IMR-90 (cell line): Measurements from ENCODE around the gene MOV10. TPM values are rescaled to one million over a fixed set of nuclear protein-coding genes. Genes with fewer than 3 reads are reported as not detected.

Experiments
- ATAC-seq: fragments of 200-7000 bp; cut with Tn5 transposase; 2 replicates; pipeline ENCODE4 v1.9.1; 2020; ENCODE audit warnings: low read depth, mild to moderate bottlenecking, moderate library complexity
- BruUV-seq: library from RNA; stranded (reverse); fragments of 400-500 nt; replicated peaks from 2 replicates; lab custom pipeline; 2021; lab: Mats Ljungman, UMichigan
- CTCF ChIA-PET: fragments of 300-600 bp; formaldehyde crosslinking; extraction: SDS; loops from one replicate; lab custom pipeline; 2021; ENCODE audit warnings: antibody characterized with exemption; lab: Yijun Ruan, JAX
- POLR2A ChIA-PET: fragments of 300-600 bp; sonication (Branson Sonifier 250); formaldehyde crosslinking; loops from one replicate; lab custom pipeline; 2022; ENCODE audit warnings: antibody characterized with exemption; ENCODE audit not compliant: unreplicated experiment; lab: Charles Lee
- DNase-seq: peaks from one replicate; pipeline ENCODE4 v3.0.0; 2013
- H2AFZ ChIP-seq: replicated peaks from 2 replicates; pipeline ENCODE3; 2013; ENCODE audit warnings: low read length, mild to moderate bottlenecking; ENCODE audit not compliant: poor library complexity
- H2AK5ac ChIP-seq: 2 replicates; pipeline ENCODE4 v1.6.1; 2013; ENCODE audit warnings: low read depth, low read length, inconsistent platforms
- H2AK9ac ChIP-seq: replicated peaks from 2 replicates; pipeline ENCODE3; 2013; ENCODE audit warnings: mild to moderate bottlenecking, low read depth, low read length, moderate library complexity; ENCODE audit not compliant: poor library complexity
- H2BK120ac ChIP-seq: 2 replicates; pipeline ENCODE4 v1.6.1; 2013; ENCODE audit warnings: low read depth, low read length, inconsistent platforms
- H2BK15ac ChIP-seq: 3 replicates; pipeline ENCODE4 v1.6.1; 2013; ENCODE audit warnings: low read depth, low read length, inconsistent platforms
- H2BK20ac ChIP-seq: 2 replicates; pipeline ENCODE4 v1.6.1; 2013; ENCODE audit warnings: low read depth, mild to moderate bottlenecking, inconsistent platforms, low read length, moderate library complexity
- H2BK5ac ChIP-seq: 2 replicates; pipeline ENCODE4 v1.6.1; 2013; ENCODE audit warnings: mild to moderate bottlenecking, low read depth, low read length, inconsistent platforms; ENCODE audit not compliant: poor library complexity, severe bottlenecking
- H3K14ac ChIP-seq: replicated peaks from 2 replicates; pipeline ENCODE4 v1.6.1; 2013; ENCODE audit warnings: low read depth, low read length, inconsistent platforms
- H3K18ac ChIP-seq: 2 replicates; pipeline ENCODE4 v1.6.1; 2013; ENCODE audit warnings: low read depth, low read length, control low read depth
- H3K23ac ChIP-seq: 2 replicates; pipeline ENCODE4 v1.6.1; 2013; ENCODE audit warnings: low read depth, low read length, inconsistent platforms
- H3K27ac ChIP-seq: 2 replicates; pipeline ENCODE4 v1.5.1; 2013; ENCODE audit warnings: mild to moderate bottlenecking, control low read depth, low read length; ENCODE audit not compliant: insufficient read depth
- H3K27me3 ChIP-seq: 2 replicates; pipeline ENCODE4 v1.6.1; 2013; ENCODE audit warnings: low read length; ENCODE audit not compliant: control insufficient read depth, insufficient read depth
- H3K36me3 ChIP-seq: 2 replicates; pipeline ENCODE4 v1.6.1; 2013; ENCODE audit warnings: low read length, mixed read lengths; ENCODE audit not compliant: control insufficient read depth, insufficient read depth
- H3K4ac ChIP-seq: 2 replicates; pipeline ENCODE4 v1.6.1; 2013; ENCODE audit warnings: low read depth, low read length, inconsistent platforms
- H3K4me1 ChIP-seq: 2 replicates; pipeline ENCODE4 v1.6.1; 2013; ENCODE audit warnings: low read length, mixed read lengths; ENCODE audit not compliant: control insufficient read depth, insufficient read depth
- H3K4me2 ChIP-seq: 2 replicates; pipeline ENCODE4 v1.6.1; 2013; ENCODE audit warnings: low read depth, mild to moderate bottlenecking, control low read depth, low read length, moderate library complexity
- H3K4me3 ChIP-seq: 2 replicates; pipeline ENCODE4 v1.5.1; 2013; ENCODE audit warnings: low read depth, mild to moderate bottlenecking, control low read depth, low read length, moderate library complexity; ENCODE audit not compliant: insufficient read depth
- H3K56ac ChIP-seq: 2 replicates; pipeline ENCODE4 v1.6.1; 2013; ENCODE audit warnings: low read length, inconsistent platforms; ENCODE audit not compliant: insufficient read depth; ENCODE audit errors: extremely low read depth
- H3K79me1 ChIP-seq, 2 experiments: 2 replicates each; pipeline ENCODE4 v1.6.1; 2013; ENCODE audit warnings: low read length in 2 of 2, inconsistent platforms in 1 of 2, low read depth in 1 of 2
- H3K9ac ChIP-seq: 2 replicates; pipeline ENCODE4 v1.6.1; 2013; ENCODE audit warnings: low read depth, low read length, control low read depth
- H3K9me1 ChIP-seq: 2 replicates; pipeline ENCODE4 v1.6.1; 2013; ENCODE audit warnings: low read length, inconsistent platforms; ENCODE audit not compliant: insufficient read depth
- H3K9me3 ChIP-seq: 2 replicates; pipeline ENCODE4 v1.6.1; 2013; ENCODE audit warnings: low read length; ENCODE audit not compliant: control insufficient read depth, insufficient read depth
- H4K20me1 ChIP-seq: 2 replicates; pipeline ENCODE4 v1.6.1; 2013; ENCODE audit warnings: low read length, inconsistent platforms; ENCODE audit not compliant: insufficient read depth
- H4K5ac ChIP-seq: 2 replicates; pipeline ENCODE4 v1.6.1; 2013; ENCODE audit warnings: mild to moderate bottlenecking, low read depth, low read length, control low read depth
- H4K8ac ChIP-seq, 2 experiments: 2 replicates each; pipeline ENCODE4 v1.6.1; 2013; ENCODE audit warnings: low read depth in 2 of 2, low read length in 2 of 2, control low read depth in 1 of 2, inconsistent platforms in 1 of 2
- H4K91ac ChIP-seq: 2 replicates; pipeline ENCODE4 v1.6.1; 2013; ENCODE audit warnings: low read depth, low read length, inconsistent platforms; ENCODE audit not compliant: insufficient read depth
- BHLHE40 ChIP-seq: fragments of 150-350 bp; IDR thresholded peaks from 2 replicates; pipeline ENCODE4 v1.6.1; 2016; ENCODE audit warnings: mild to moderate bottlenecking, low read depth, low read length
- FOS ChIP-seq: fragments of 150-350 bp; IDR thresholded peaks from 2 replicates; pipeline ENCODE4 v1.6.1; 2016; ENCODE audit warnings: low read depth, low read length
- WGBS, 2 experiments: methylation state at CpG; one replicate each; pipeline versions ENCODE4 v1.1.5 to v1.1.7; 2013; ENCODE audit warnings: missing lambda C conversion rate in 2 of 2; ENCODE audit not compliant: insufficient read length in 1 of 2; ENCODE audit errors: extremely low coverage in 2 of 2; 5-methylcytosine and 5-hydroxymethylcytosine counted together
- dilution Hi-C: fragments of 300-500 bp; cut with HindIII; formaldehyde crosslinking; loops from one replicate; pipeline ENCODE4 v1.14.3; 2018; ENCODE audit warnings: low sequenced_read_pairs; ENCODE audit not compliant: unreplicated experiment
- in situ Hi-C: fragments of 300-500 bp; cut with MboI; formaldehyde crosslinking; loops from 3 replicates; pipeline ENCODE4 v1.14.3; 2019; ENCODE audit warnings: low sequenced_read_pairs, inconsistent platforms, mixed read lengths
- intact Hi-C: fragments of 100-400 bp; cut with micrococcal nuclease; formaldehyde crosslinking; loops from 2 replicates; pipeline ENCODE4 v1.10.0; 2022
- polyA plus RNA-seq, 3 experiments: library from polyadenylated mRNA; depleted of rRNA; stranded (reverse); fragments of >200 nt; gene quantifications; 2 replicates each; pipeline ENCODE4 v1.2.3, GENCODE V29; 2012; ENCODE audit warnings: low replicate concordance in 1 of 3
- total RNA-seq: library from RNA; depleted of rRNA; stranded (reverse); fragments of >200 nt; gene quantifications from 2 replicates; pipeline ENCODE4 v1.2.3, GENCODE V29; 2012

Gene MOV10
- total and polyA plus RNA-seq, 2 of the 4 experiments (the other 2 are of a cell fraction) = 36.7 to 103 TPM

GRCh38 chr1:112696578-112697314 lies 22.3 kb downstream of the MOV10 start:
- H3K36me3 ChIP-seq = peaks cover 78% of the 10 kb centered on the region
- H4K5ac ChIP-seq = no peak overlapping the region
- no peak overlapping the region for H3K4me2 ChIP-seq
- in situ Hi-C loops (no loop called here), dilution Hi-C loops (no loop called here), intact Hi-C loops (no loop called here)
- TF ChIP-seq BHLHE40 (no peak), FOS (no peak)
- WGBS, 2 experiments = 100% methylated on average over 3 of the region's 7 CpGs; no CpG with 5 or more reads in 1 of the 2 experiments
- H2BK120ac ChIP-seq = no peak overlapping the region
- ATAC-seq (no peak), DNase-seq (no peak)
- peaks cover 21% of the 10 kb centered on the region for H3K4me1 ChIP-seq
- peaks cover 3 to 38% of the 10 kb centered on the region in 2 experiments; a peak in 2 of 4 replicates for H3K79me1 ChIP-seq
- no peak overlapping the region for H3K4ac ChIP-seq
- H3K9ac ChIP-seq = no peak overlapping the region
- H3K18ac ChIP-seq = no peak overlapping the region
- no peak overlapping the region for H3K56ac ChIP-seq
- ChIA-PET POLR2A (no interaction called here), CTCF (no interaction called here)
- no peak overlapping the region for H4K8ac ChIP-seq
- H3K9me3 ChIP-seq = no peaks in the 10 kb centered on the region
- no peak overlapping the region for H2BK5ac ChIP-seq
- H4K20me1 ChIP-seq = peaks cover 14% of the 10 kb centered on the region
- H2AK5ac ChIP-seq = no peak overlapping the region
- no peak overlapping the region for H4K91ac ChIP-seq
- no peak overlapping the region for H2BK15ac ChIP-seq
- no peaks in the 10 kb centered on the region for H3K27me3 ChIP-seq
- BruUV-seq = no TSS peak
- H3K14ac ChIP-seq = no peak overlapping the region
- H3K4me3 ChIP-seq = no peak overlapping the region
- no peak overlapping the region for H2BK20ac ChIP-seq
- H3K23ac ChIP-seq = no peak overlapping the region
- no peak overlapping the region for H2AFZ ChIP-seq
- peak overlapping the region; percentile 33 for H2AK9ac ChIP-seq
- H3K9me1 ChIP-seq = peaks cover 12% of the 10 kb centered on the region
- H3K27ac ChIP-seq = no peak overlapping the region
